ENCODE results near the gene VTCN1.
"Not testable (repeated sequence)": the region's sequence is repeated elsewhere in the genome, so short reads cannot be mapped to it uniquely, and the experiment has no call there.

Gene VTCN1

DNA sequence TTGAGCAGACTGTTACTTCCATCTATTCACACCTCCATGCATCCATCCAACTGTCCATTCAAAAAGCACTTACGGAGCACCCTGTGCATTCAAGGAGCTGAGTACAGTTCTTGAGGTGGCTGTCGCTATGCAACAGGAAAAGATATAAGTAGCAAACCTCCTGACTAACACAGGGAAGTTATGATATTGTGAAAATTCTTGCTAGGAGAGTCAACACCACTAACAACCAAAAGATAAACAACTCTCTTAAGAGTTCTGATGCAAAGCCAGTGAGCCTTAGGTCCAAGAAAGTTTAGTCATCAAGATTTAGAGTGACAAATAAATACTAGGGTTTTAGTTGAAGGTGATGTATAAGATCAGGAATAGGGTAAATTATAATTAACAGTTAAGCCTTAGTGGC, 44.7 kb downstream of the VTCN1 start:
- no peak for DNase-seq (ENCODE audit: low spot score)

DNA sequence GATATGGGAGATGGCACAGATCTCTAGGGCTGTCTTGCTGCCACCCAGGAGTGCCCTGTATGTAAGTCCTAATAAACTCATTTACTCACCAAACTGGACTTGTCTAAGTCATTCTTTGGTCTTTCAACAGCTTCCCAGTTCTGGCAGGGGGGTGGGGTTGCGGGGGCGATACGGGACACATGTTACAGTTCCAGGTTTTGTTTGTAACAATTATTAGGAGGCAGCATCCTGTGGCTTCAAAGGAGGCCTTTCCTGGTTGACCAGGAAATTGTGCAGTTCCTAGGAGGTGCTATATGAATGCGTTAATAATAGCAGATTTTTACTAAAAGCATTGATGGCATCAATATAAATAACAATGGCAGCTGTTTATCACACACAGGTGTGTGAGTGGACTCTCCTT, 46.5 kb downstream of the VTCN1 start:
- DNase-seq (ENCODE audit: low spot score): no peak

GRCh38 chr1:117162816-117163215, 47.9 kb downstream of the VTCN1 start:
- no peak for DNase-seq (ENCODE audit: low spot score)

- no peak for DNase-seq (ENCODE audit: low spot score)
These were observed 48.8 kb downstream of the VTCN1 start for GRCh38 chr1:117161887-117162286.

- DNase-seq (ENCODE audit: low spot score): not testable (repeated sequence)
These were observed 59.4 kb downstream of the VTCN1 start for GRCh38 chr1:117151305-117151704.

- DNase-seq (ENCODE audit: low spot score): no peak
These were observed 60.4 kb downstream of the VTCN1 start for GRCh38 chr1:117150316-117150715.

DNA sequence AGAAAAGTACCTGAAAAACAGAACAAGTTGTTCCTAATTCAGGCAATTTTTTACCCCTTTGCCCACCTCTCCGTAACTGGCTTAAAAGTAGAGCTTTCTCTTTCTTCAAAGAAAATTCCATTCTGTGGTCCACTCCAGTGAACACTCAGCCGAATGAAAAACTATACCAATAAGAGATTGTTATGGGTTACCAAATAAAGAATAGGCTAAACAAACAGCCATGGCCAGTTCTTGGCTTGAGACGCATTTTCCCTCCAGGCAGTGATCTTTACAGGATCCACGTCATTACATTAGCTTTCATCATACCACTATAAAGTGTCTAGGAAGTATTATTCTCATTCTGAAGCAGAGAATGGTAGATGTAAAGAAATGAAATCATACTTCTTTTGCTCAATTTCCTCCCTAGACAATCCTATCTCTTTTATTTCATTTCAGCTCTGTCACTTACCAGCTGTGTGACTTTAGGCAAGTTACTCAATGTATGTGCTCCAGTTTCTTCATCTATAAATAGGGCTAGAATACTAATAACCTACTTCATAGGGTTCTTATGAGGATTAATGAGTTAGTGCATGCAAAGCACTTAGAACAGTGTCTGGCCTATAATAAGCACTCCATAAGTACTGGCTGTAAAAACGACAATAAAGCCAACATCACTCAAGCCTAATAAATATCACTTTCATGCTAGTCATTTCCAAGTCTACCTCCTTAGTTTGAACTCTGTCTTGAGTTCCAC, 62.7 kb downstream of the VTCN1 start:
- no peak for DNase-seq (ENCODE audit: low spot score)

DNA sequence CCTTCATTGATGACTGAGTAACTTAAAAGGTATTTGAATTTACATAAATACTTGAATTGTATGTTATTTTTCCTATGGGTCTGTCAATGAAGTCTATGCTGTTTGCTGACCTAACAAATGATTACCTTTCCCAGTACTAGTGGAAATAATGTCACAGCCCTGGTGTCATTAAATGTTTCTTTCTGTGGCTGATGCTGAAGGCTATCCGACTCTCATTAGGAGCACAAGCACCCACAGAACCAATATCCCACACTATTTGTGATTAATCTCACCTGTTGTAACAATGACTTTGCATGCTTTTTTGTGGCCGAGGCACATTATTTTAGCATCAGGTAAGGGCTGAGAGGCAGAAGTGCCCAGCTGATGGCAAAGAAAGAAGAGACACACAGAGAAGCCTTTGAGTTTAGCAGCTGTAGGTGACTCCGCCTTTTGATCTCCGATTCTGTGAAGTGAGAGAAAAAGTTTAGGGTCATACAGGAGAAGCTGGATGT, 63.3 kb downstream of the VTCN1 start:
- no peak for DNase-seq (ENCODE audit: low spot score)

DNA sequence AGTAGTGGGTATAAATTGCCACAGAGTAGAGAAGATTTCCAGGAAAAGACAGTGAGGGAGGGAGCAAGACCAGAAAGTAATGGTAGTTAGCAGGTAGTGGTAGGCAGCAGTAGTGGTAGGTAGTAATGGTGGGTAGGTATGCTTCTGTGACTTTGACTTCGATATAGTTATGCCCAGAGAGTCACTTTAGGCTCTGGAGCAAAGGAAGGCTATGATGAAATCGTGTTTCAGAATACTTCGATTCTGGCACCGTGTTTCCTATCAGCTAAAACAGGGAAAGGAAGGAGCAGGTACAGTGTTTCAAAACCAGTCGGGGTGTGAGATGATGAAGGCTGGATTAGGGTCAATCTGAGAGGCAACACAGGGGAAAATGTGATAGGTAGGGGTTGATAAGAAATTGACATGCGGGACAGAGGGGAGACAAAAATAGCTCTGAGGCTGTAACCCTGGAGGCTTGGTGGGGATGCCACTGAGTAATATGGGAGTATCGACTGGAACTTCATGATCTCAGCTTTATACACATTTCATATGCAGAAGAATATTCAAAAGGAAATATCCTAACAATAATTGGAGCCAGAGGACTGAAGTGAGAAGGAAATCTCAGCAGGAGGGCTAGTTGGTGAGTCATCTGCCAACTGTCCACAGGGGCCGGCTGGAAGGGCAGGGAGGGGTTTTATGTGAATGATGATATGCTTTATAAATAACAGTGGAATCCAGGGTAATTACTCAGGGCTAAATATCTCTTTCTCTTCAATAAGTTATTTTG, 64.0 kb downstream of the VTCN1 start:
- DNase-seq (ENCODE audit: low spot score): peak; percentile 84

- no peak for DNase-seq (ENCODE audit: low spot score)
These were observed 64.7 kb downstream of the VTCN1 start for GRCh38 chr1:117146072-117146471.

GRCh38 chr1:117143871-117144270, 66.9 kb downstream of the VTCN1 start:
- DNase-seq (ENCODE audit: low spot score): no peak

DNA sequence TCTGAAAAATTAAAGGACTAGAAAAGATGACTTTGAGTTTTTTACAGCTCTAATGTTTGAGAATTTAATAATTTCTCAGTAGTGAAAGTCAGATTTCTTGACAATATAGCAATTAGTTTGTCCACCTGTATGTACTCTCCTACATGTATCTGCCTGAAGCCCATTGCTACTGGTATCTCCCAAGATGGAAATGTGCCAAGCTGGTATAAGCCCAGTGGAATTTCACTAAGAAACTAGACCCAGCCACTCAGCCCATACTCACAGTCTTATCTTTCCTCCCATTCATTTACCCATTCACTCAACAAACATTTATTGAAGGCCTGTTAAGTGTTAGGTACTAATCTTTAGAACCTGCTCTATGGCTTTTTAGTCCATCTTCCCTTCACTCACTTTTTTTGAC, 67.6 kb downstream of the VTCN1 start:
- no peak for DNase-seq (ENCODE audit: low spot score)

GRCh38 chr1:117142200-117142599, 68.5 kb downstream of the VTCN1 start:
- DNase-seq (ENCODE audit: low spot score): peak; percentile 12

GRCh38 chr1:117138561-117138960, 72.2 kb downstream of the VTCN1 start:
- DNase-seq (ENCODE audit: low spot score): no peak

GRCh38 chr1:117138106-117138505, 72.6 kb downstream of the VTCN1 start:
- no peak for DNase-seq (ENCODE audit: low spot score)

DNA sequence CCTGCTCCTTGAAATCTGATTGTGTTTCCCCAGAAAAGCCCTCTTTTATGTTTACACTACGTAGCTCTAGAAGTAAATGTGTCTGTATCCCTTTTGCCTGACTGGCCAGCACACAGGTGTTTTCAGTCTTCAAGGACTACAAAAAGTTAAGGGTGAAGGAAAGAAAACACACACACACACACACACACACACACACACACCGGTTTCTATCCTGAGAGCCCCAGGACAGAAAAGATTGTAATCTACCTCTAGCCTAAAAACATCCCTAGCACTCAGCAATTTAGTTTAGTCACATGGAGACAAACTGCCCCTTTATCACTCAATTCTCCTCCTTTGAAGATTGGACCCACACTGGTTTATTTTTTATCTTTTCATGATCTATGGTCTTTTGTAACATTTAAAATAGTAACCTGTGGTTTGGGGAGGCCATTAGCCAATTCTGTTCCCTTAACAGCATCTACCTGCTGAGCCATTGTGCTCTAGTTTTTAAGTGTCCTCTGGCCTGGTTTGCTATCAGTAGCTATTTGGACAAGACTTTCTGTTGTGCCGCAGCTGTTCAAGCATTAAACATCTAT, 73.4 kb downstream of the VTCN1 start:
- no peak for DNase-seq (ENCODE audit: low spot score)

DNA sequence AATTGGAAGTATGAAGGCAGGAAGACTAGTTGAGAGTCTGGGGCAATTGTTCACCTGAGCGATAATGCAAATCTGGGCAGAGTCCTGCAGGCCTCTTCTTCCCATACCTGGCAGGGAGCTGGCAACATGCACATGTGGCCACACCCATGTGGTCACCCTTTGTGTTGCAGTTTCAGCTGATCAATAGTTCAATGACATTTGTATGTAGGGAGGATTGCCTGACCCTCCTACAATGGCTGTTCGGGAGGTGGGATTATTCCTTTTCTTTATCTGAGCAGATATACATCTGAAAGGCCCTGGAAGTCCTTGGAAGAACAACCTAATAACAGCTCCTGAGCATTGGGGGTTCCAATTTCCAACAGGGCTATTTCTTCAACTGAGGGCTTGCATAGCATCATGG, 74.0 kb downstream of the VTCN1 start:
- no peak for DNase-seq (ENCODE audit: low spot score)

GRCh38 chr1:117135329-117135728, 75.4 kb downstream of the VTCN1 start:
- no peak for DNase-seq (ENCODE audit: low spot score)

- no peak for DNase-seq (ENCODE audit: low spot score)
These were observed 80.2 kb downstream of the VTCN1 start for GRCh38 chr1:117130526-117130925.

DNA sequence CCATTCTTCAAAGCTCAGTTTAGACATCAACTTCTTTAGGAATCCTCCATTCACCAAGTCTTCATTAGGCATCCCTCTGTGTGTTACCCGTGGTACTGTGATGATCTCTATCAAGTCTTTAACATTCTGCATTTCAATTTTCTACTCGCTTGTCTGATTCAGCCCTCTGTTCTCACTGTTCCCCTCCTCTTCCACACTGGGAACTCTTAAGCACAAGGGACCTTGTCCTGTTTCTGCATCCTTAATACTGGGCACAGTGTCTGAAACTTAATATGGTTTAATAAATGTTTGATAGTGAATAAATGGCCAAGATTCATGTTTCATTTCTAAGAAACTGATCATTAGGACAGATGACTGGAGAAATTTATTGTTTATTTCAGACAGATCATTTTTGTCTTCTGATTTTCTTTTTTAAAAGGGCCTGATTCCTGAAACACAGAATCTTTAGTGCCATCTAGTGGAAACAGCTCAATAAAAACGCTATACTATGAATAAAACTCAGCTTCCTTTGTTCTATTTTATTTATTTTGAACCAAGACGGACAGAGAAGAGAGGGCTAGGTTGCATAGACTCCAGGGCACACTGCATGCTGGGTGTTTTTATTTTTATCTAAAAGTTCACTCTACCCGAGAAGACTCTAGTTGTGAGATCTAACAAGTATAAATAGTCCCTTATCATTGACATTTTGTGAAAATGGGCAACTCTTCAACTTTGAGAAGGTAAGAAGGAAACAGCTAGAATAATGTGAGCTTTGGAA, 82.2 kb downstream of the VTCN1 start:
- peak; percentile 52 for DNase-seq (ENCODE audit: low spot score)

- peak; percentile 15 for DNase-seq (ENCODE audit: low spot score)
These were observed 82.9 kb downstream of the VTCN1 start for GRCh38 chr1:117127795-117128194.

- no peak for DNase-seq (ENCODE audit: low spot score)
These were observed 86.1 kb downstream of the VTCN1 start for GRCh38 chr1:117124661-117125060.

All from GM03348 (cell line).